ENCODE measurements around the gene ZNF335. TPM values are rescaled to one million over a fixed set of nuclear protein-coding genes. Genes with fewer than 3 reads are reported as not detected.
A peak's percentile ranks its signal among the peaks of the same experiment; 100 is the strongest.

The ZNF335 gene
- total RNA-seq, 1 donor from 2014 or later = 9.6 TPM

- ATAC-seq = no peak
Observed at GRCh38 chr20:45951925-45952834, 19.8 kb downstream of the ZNF335 start.

GRCh38 chr20:45950330-45950646, 21.7 kb downstream of the ZNF335 start:
- peak; percentile 21 for ATAC-seq

- no peak for ATAC-seq
Observed at GRCh38 chr20:45949542-45950329, 22.3 kb downstream of the ZNF335 start.

GRCh38 chr20:45948742-45949541, 23.1 kb downstream of the ZNF335 start:
- no peak for ATAC-seq

GRCh38 chr20:45948261-45948733, 23.7 kb downstream of the ZNF335 start:
- no peak for ATAC-seq

GRCh38 chr20:45947110-45947866, 24.7 kb downstream of the ZNF335 start:
- no peak for ATAC-seq

GRCh38 chr20:45946149-45946970, 25.6 kb downstream of the ZNF335 start:
- peak; percentile 68 for ATAC-seq

- ATAC-seq = peak; percentile 13
Observed at GRCh38 chr20:45945678-45946148, 26.3 kb downstream of the ZNF335 start.

GRCh38 chr20:45944965-45945677, 26.9 kb downstream of the ZNF335 start:
- ATAC-seq = no peak

GRCh38 chr20:45944151-45944964, 27.6 kb downstream of the ZNF335 start:
- ATAC-seq = peak; percentile 64

- ATAC-seq = no peak
Observed at GRCh38 chr20:45943613-45944012, 28.4 kb downstream of the ZNF335 start.

GRCh38 chr20:45940469-45940868, 31.5 kb downstream of the ZNF335 start:
- ATAC-seq = no peak

GRCh38 chr20:45940053-45940452, 31.9 kb downstream of the ZNF335 start:
- peak; percentile 54 for ATAC-seq

GRCh38 chr20:45938727-45939438, 33.1 kb downstream of the ZNF335 start:
- no peak for ATAC-seq

GRCh38 chr20:45937765-45938164, 34.2 kb downstream of the ZNF335 start:
- ATAC-seq = no peak

- peak; percentile 2 for ATAC-seq
Observed at GRCh38 chr20:45935416-45936046, 36.5 kb downstream of the ZNF335 start.

GRCh38 chr20:45934586-45935415, 37.2 kb downstream of the ZNF335 start, which contains the start of gene PCIF1:
Gene PCIF1, plus strand, starts transcription at chr20:45934683. Its CDS starts 4,317 bp downstream, at chr20:45939000.
- peak; percentile 92 for ATAC-seq

Data from esophagus mucosa (tissue), 1 donor.